LNCaP clone FGC (cell line): ENCODE measurements around the gene TMEM120B.
A peak's percentile ranks its signal among the peaks of the same experiment; 100 is the strongest.
"Not testable (repeated sequence)": the region's sequence is repeated elsewhere in the genome, so short reads cannot be mapped to it uniquely, and the experiment has no call there.

Source experiments
- DNase-seq: peaks from one replicate; pipeline ENCODE4 v3.0.0-alpha.2; 2011; ENCODE audit warnings: low read depth
- H3K4me3 ChIP-seq: 2 replicates; pipeline ENCODE4 v1.5.1; 2011; ENCODE audit warnings: mild to moderate bottlenecking, low read depth, low read length, control low read depth
- TF ChIP-seq, protein P1 (sequence below): IDR thresholded peaks from 2 replicates; pipeline ENCODE4 v1.5.1; 2012; ENCODE audit warnings: mild to moderate bottlenecking; ENCODE audit not compliant: control insufficient read depth, insufficient read depth; ENCODE audit errors: extremely low read depth

The TMEM120B gene

DNA sequence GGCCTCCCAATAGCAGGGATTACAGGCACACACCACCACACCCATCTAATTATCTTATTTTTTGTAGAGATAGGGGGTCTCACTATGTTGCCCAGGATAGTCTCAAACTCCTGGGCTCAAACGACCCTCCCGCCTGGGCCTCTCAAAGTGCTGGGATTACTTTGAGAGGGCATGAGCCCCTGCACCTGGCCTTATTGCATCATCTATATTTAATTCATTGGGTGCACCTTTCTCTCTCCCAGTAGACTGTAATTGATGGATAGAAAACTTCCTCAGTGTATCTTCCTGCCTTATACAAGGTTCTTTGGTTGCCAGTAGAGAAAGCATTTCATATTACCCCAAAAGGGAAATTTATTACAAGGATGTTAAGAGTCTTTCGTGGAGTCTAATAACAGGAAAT, 34.2 kb upstream of the TMEM120B start:
- H3K4me3 ChIP-seq, result no peak overlapping the region
- no peak for DNase-seq
- TF ChIP-seq, protein P1, sequence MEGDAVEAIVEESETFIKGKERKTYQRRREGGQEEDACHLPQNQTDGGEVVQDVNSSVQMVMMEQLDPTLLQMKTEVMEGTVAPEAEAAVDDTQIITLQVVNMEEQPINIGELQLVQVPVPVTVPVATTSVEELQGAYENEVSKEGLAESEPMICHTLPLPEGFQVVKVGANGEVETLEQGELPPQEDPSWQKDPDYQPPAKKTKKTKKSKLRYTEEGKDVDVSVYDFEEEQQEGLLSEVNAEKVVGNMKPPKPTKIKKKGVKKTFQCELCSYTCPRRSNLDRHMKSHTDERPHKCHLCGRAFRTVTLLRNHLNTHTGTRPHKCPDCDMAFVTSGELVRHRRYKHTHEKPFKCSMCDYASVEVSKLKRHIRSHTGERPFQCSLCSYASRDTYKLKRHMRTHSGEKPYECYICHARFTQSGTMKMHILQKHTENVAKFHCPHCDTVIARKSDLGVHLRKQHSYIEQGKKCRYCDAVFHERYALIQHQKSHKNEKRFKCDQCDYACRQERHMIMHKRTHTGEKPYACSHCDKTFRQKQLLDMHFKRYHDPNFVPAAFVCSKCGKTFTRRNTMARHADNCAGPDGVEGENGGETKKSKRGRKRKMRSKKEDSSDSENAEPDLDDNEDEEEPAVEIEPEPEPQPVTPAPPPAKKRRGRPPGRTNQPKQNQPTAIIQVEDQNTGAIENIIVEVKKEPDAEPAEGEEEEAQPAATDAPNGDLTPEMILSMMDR, result no peak

DNA sequence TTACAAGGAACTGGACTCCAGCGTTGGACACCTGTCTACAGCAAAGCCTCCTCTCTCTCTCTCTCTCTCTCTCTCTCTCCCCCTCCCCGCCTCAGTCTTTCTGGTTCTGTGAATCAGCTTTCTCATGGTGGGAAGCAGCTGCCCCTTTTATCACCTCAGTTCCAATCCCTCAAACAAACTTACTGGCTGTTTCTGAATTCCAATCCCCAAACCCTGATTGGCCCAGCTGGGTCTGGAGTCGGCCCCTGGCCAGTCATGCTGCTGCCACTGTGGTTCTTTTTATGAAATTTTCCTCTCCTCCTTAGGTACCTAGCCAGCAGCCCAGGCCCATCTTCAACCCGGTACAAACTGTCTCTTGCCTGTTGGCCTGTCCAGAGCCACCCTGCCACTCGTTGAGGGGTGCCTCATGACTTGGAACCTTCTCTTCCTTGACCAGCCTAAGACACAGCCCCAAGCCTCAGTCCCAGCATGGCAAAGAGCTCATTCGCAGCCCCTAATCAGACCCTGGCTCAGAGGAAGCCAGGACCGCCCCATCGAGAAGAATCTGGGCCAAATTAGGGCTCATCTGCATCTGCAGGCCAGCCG, 33.7 kb upstream of the TMEM120B start:
- peak; percentile 70 for DNase-seq
- no peak overlapping the region for H3K4me3 ChIP-seq
- TF ChIP-seq, protein P1, result no peak

DNA sequence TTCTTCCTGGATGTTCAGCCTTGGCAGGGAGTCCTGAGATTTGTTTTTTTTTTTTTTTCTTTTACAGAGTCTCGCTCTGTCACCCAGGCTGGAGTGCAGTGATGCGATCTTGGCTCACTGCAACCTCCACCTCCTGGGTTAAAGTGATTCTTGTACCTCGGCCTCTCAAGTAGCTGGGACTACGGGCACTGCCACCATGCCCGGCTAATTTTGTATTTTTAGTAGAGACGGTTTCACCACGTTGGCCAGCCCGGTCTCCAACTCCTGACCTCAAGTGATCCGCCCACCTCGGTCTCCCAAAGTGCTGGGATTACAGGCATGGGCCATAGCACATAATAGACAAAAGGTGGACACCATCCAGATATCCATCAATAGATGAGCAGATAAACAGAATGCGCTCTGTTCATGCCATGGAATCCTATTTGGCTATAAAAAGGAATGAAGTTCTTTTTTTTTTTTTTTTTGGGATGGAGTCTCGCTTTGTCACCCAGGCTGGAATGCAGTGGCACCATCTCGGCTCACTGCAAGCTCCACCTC, 32.8 kb upstream of the TMEM120B start:
- not testable (repeated sequence) for DNase-seq, H3K4me3 ChIP-seq

DNA sequence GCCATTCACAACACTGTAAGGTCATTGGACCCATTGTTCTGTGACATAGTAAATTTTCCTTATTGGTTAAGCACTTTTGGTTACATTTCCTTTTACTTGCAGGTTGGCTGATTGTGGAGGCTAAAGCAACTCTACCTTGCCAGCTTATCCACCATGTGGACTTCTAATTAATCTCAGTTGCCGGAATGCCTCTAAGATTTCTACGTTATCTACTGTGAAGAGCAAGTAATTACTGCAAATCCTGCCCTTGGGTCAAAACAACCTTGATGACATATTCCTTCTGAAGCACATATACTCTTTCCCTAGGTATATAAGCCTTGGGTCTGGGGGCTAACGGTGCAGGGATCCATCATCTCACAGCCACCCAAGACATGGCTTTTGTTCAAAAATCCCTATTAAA, 23.6 kb upstream of the TMEM120B start:
- H3K4me3 ChIP-seq, result no peak overlapping the region
- TF ChIP-seq, protein P1, result no peak
- DNase-seq, result no peak

DNA sequence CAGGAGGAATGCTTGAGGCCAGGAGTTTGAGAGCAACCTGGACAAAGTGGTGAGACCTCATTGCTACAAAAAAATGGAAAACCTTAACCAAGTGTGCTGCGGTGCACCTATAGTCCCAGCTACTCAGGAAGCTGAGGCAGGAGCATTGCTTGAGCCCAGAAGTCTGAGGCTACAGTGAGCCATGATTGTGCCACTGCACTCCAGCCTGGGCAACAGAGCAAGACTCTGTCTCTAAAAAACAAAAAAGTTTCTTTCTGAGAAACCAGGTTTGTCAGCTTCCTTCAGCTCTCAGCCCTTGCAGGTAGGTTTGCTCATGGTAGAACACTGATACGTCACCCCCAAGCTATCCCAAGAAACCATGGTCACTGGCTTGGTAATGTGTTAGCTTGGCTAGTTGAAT, 23.1 kb upstream of the TMEM120B start:
- DNase-seq, result no peak
- TF ChIP-seq, protein P1, result no peak

DNA sequence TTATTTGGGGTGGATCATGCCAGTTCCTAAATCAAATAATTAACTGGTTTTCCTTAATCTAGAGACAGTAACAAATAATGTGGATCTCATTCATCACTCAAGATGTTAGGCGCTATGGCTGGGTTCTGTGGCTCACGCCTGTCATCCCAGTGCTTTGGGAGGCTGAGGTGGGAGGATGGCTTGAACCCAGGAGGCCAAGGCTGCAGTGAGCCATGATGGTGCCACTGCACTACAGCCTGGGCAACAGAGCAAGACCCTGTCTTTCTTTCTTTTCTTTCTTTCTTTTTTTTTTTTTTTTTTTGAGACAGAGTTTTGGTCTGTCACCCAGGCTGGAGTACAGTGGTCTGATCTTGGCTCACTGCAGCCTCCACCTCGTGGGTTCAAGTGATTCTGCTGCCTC, 19.8 kb upstream of the TMEM120B start:
- DNase-seq, H3K4me3 ChIP-seq: not testable (repeated sequence)

More for the DNA sequence above, 23.1 kb upstream of the TMEM120B start:
- H3K4me3 ChIP-seq, result no peak overlapping the region

DNA sequence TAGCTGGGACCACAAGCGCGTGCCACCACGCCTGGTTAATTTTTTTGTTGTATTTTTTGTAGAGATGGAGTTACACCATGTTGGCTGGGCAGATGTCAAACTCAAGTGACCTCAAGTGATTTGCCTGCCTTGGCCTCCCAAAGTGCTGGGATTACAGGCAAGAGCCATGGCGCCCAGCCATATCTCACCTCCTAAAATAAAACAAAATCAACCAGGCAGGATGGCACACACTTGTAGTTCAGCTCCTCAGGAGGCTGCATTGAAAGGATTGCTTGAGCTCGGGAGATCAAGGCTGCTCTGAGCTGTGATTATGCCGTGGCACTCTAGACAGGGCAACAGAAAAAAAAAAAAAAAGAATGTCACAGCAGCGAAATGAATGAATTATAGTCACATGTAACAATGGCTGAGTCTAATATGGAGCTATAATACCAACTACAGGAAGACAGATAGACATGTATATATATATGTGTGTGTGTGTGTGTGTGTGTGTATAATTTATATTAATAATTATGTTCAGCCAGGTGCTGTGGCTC, 19.3 kb upstream of the TMEM120B start:
- DNase-seq, result no peak
- no peak overlapping the region for H3K4me3 ChIP-seq
- TF ChIP-seq, protein P1, result no peak

DNA sequence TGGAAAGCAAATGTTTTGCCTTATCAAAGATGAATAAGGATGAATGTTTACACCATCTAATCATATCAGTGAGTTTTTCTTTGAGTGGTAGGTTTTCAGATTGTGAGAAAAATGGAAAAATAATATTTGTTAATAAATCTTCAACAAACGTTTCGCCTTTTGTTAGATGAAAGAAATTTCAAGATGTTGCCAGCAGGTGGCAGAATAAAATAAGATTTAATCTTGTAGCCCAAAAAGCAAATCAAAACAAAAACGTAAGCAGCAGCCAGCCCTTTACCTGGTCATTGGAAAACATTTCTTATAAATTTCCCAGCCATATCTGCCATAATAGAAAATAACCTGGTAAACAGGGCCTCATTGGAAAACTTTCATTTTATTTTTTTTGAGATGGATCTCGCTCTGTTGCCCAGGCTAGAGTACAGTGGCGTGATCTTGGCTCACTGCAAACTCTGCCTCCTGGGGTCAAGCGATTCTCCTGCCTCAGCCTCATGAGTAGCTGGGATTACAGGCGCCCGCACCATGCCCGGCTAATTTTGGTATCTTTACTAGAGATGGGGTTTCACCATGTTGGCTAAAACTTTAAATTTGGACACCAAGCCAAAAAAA, 15.4 kb upstream of the TMEM120B start:
- TF ChIP-seq, protein P1, result peak; percentile 38
- DNase-seq, result no peak
- H3K4me3 ChIP-seq, result no peak overlapping the region

DNA sequence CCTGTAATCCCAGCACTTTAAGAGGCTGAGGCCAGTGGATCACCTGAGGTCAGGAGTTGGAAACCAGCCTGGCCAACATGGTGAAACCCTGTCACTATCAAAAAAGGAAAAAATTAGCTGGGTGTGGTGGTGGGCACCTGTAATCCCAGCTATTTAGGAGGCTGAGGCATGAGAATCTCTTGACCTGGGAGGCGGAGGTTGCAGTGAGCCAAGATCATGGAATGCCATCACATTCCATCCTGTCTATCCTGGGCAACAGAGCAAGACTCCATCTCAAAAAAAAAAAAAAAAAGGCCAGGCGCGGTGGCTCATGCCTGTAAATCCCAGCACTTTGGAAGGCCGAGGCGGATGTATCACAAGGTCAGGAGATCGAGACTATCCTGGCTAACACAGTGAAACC, 14.7 kb upstream of the TMEM120B start:
- not testable (repeated sequence) for DNase-seq, H3K4me3 ChIP-seq
